Right forelimb (tissue), 1 donor: ENCODE measurements around the gene DIPK1A.
"Not testable (repeated sequence)": the region's sequence is repeated elsewhere in the genome, so short reads cannot be mapped to it uniquely, and the experiment has no call there.

ENCODE experiments used
- DNase-seq: peaks from one replicate; pipeline ENCODE4 v3.0.0-alpha.2; 2018

DIPK1A gene

DNA sequence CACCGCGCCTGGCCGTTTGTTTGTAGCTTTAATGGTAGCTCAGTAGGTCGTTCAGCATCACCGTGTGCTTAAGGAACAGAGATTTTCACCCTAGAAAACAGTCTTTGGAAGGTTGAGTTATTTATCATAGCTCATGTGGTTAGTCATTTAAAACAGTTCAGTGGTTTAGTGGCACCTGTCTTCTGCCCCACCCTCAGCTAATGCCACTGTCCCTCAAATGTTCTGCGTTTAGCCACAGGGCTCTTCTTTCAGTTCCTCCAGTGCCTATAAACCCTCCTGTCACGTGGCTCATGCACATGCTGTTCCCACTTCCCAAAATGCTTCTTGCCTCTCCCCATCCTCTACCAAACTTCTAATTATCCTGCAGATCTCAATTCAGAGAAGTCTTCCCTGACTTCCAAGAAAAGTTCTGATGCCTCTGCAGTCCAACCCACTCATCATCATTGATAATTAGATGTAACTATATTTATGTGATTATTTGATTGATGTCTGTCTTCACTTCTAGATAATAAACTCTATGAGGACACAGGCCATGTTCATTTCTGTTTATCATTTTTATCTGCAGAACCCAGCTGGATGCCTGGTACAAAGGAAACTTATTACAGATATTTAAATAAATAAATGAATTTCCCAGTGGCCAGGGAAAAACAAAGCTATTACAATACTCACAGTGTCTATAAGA is 14.4 kb upstream of the DIPK1A start:
- no peak for DNase-seq

DNA sequence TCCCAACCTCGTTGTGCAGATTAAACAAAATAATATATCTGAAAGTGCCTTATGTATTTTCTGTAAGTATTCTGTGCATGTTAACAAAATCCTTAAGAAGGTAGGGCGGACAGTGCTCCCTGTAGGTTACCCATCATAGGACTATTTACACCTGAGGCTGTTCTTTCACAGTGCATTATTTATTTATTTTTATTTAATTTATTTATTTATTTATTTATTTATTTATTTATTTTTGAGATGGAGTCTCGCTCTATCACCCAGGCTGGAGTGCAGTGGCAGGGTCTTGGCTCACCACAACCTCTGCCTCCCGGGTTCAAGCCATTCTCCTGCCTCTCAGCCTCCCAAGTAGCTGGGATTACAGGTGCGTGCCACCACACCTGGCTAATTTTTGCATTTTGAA is 12.8 kb upstream of the DIPK1A start:
- not testable (repeated sequence) for DNase-seq

DNA sequence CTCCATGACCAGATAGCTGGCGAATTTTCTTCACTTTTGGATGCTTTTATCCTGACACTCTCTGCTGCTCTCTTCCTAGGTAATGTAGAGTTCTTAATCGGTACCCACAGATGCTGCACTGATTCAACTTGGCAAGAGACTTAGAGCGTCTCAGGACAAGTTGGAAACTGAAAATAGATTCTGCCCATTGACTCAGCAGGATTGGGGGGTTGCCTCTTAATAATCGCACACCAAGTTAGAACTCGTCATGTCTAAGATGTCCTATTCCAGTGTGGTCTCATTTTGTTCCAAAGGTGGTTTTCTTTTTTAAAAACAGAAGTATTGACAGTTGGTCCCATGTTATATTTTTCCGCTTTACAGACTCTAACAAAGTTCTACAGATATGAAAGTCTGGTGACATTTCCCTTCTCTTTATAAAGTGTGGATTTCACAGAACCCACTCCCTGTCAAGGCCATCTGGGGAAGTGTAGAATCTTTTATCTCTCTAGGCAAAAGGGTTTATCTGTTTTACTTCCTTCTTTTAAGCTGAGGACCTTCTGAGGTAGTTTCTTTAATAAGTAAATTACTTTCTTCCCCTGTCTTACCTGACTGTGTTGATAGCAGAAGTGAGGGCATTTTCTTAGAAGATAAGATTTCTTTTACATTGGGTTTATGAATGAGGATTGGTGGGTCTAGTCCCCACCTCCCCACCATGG is 12.1 kb upstream of the DIPK1A start:
- DNase-seq, result no peak

DNA sequence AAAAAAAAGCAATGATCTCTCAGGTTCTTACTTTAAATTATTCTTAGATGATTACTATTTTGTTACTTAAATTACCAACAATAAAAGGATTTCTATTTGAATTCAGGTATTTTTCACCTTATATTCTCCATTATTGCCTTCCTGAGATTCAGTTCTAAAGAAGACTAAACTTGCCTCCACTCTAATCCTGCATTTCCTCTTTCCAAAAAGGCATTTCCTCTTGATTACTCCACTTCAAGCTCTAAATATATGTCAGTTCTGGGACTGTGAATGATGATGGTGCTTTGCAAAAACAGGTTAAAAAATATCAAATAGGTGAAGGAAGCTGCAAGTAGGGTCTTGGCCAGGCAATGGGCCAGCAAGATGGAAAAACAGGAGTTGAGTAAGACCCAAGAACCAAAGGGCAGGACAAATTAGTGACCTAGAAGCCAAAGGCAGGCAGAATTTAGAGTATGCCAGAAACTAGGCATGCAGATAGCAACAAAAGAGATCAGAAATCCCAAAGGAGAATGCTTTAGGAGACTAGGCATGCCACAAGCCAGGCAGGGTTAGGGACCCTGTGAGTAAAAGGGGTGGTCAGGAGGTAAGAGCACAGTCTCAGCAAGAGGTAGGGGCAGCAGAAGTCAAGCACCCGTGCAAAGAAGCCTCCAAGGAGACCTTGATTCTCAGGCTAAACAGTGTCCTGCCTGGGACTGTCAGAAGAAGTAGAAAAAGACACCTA is 11.3 kb upstream of the DIPK1A start:
- no peak for DNase-seq

DNA sequence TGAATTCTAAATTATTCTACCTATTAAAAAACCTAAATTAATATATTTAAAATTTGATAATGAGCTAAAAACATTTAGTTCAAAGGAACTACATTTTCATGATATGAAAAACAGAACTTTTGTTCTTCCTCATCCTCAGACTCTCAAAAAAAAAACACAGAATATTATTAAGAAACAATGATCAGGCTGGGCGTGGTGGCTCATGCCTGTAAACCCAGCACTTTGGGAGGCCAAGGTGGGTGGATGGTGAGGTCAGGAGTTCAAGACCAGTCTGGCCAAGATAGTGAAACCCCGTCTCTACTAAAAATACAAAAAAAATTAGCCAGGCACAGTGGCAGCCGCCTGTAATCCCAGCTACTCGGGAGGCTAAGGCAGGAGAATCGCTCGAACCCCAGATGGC is 10.7 kb upstream of the DIPK1A start:
- DNase-seq, result not testable (repeated sequence)

DNA sequence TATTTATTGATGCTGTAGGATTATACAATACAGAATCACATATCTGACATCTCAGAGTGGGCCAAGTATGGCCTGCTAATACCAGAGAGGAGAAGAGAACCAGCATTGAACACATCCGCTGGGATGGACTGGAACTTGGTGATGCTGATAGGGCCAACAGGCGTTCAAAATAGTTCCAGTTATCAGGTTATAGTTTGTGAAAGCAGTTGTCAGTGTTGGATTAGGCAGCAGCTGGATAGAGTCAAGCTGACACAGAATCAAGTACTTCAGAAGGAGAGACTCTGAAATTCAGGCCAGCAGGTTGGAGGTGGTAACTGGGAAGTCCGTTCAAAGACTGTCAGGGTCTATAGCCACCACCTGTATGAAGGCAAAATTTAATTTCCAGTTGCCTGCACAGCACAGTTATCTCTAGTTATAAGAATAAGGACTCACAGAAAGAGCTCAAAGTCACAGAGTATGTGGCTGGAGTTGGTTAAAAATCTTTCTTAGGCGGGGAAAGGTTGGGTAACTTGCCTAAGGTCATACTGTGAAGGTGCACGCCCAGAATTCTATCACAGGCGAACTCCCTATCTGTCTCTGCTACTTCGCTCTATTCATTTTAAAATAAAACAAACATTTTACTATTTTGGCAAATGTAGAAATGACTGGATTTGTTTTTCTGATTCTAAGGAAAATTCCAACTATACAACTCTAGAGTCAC is 9.9 kb upstream of the DIPK1A start:
- no peak for DNase-seq

DNA sequence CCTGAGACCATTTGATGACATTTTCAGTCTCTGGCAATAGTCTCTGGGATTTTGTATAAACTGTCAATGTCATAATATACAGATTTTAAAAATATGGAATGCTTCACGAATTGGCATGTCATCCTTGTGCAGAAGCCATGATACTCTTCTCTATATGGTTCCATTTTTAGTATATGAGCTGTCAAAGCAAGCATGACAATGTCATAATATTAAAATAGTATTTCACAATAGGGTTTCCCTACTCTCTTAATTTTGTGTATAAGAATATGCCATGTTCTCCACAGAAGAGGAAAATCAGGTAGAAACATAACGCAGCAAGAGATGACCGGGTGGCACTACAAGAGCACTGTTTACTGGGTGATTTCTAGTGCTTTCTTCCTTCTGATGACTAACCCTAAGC is 8.3 kb upstream of the DIPK1A start:
- DNase-seq, result no peak

DNA sequence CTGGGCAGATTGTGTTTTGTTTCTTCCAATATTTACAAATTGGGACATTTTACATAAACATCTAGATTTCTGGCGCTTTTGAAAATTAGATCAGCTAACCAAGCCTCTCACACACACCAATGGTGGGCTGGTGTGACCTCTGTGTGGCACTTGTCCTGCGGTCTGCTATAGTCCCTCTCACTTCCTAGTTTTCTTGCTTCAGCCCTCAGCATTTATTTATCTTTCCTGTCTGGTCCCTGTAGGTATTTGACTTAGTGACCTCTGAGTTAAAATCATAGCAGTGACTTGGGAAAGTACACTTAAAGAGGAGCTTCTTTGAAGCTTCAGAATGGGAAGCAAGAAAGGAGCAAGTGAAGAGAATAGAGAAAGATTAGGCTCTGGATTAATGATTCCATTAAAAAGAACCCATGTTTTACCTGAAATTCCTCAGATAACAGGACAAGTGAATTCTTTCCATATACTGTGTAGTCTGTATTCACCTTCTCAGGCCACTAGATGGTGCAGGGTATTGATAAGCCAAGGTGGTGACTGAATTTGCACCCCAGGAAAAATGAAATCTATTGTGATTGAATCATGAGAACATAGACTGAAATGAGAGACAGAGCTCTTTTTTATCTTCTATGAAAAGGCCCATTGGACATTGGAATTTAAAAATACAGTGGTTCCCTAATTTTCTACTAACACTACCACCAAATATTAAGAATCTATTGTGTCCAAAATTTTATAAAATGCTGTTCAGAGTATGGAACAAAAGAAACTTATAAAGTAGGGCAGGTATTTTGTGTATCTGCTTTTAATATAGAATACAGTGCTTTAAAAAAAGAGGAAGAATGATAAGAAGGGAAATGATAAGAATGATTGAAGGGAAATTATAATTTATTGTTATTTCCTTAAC is 7.1 kb upstream of the DIPK1A start:
- no peak for DNase-seq

DNA sequence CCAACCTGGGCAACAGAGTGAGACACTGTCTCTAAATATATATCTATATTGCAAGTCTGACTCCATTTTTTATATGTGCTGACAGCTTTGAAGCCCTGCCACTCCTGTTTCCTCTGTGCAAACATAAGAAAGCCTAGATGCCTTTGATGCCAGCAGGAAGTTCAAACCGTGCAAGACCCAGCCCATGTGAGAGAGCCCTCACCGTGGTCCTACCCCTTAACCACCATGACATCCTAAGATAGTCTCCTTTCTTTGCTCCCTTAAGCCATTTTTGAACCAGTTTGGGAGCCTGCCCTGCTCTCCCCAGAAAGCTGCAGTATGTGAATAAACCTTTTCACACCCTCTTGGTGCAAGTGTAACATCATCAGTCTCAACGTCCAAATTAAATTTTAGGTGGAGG is 3.7 kb upstream of the DIPK1A start:
- no peak for DNase-seq

DNA sequence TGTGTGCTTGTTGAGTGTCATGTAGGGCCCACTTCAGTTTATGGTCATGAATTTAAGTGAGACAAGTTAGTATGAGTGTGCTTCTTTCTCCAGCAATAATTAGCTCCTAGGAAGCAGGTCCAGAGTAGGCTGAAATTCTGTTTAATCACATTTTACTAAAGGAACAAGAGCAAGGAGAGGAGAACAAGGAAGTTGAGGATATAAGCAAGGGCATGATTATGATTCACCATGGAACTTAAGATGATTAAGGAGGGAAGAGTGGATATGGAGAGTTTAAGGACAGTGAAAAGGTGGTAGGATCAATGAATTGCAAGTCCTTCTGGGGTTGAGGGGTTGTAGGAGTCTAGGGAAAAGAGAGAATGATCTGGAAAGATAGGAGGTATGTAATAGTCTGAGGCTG is 3.1 kb upstream of the DIPK1A start:
- DNase-seq, result no peak

DNA sequence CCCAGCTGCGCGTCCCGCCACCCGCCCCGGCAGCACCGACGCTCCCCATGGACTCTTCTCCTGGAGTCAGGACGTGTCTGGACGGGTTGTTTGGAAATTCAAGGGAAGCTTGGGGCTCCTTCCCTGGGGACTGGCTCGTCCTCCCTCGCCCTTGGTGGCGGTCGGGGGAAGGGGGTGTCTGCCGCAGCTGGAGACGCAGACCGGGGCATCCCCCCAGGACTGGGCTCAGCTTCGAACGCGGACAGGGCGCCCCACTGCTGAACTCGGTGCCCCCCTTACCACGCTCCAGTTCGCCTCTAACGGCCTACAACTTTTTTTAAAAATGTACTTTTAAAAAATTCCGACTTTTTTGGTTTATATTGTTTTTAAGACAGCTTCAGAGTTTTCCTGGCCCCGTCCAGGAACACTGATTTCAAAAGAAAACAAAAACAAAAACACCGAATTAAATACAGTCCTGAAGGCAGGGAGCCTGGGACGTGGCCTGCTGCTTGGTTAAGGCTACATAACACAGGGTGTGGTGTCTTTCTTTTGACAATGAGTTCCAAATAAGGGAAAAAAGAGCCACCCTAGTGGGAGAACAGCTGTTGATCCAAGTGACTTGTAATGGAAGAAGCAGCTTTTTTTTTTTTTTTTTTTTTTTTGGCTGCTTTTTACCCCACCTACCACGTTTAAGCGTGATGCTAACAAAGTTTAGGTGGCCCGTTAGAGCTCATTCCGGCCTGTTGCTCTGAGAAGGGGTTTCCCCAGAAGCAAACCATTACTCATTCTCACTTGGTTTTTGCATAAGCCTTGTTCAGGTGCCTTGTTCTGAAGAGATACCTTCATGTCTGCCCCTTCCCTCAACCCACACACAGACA is 862 bp upstream of the DIPK1A start:
- peak; percentile 58 for DNase-seq

DNA sequence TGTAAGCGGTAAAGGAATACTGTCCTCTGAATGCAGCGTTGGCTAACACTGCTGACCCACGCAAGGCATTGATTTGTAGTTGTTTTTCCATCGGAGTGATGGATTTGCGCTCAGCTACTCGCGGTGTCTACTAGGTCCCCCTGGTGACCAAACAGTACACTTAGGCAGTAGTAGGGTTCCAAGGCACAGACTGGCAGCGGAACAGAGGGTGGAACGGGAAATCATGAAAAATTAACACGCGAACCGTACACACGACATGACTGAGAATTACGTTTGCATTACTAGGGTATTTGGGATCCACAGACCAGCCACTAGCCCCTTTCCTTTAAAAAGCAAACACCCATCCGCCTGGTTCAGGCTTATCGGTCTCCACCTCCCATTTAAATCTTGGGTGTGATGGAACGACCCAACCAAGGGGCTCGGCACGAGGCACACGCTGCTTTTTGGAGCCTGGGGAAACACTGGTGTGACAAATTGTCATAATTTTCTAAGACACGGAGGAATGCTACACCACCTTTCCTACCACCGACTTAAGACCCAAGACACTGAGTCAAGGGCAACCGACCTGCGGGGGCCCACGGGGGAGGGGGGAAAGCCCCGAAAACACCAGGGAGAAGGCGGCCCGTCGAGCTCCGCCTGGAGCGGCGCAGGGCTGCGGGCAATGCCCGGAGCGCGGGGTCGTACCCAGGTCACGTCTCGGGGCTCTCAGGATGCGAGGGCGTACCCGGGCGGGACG is 699 bp downstream of the DIPK1A start:
- DNase-seq, result peak; percentile 76

DNA sequence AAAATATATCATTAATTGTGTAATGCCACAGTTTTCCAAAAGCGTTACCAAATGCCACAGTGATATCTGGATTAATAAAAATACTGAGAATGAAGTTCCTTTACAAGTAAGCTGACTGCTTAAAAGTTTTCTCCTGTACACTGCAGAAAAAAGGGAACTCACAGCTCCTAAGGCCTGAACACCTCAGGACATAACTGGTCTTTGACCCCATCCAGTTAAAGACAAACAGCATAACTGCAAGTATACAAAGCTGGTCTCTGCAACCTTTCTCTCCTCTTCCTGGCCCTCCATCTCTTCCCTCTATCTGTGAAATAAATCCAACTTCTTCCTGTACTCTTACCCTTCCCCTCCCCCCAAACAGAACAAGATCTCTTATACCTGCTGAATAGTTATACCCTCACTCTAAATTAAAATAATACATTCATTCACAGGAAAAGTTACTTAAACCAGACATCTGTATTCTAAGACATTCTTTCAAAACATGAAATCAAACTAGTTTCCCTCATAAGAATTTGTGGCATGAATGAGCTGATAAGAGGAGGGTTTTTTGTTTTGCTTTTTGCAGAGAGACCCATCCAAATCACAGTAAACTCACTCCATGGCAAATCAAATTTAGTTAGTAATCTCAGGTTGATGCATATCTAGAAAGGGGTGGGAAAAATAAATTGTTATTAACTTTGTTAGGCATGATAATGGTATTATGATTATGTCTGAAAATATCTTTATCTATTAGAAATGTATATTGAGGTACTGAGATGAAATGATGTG is 2.9 kb downstream of the DIPK1A start:
- no peak for DNase-seq

DNA sequence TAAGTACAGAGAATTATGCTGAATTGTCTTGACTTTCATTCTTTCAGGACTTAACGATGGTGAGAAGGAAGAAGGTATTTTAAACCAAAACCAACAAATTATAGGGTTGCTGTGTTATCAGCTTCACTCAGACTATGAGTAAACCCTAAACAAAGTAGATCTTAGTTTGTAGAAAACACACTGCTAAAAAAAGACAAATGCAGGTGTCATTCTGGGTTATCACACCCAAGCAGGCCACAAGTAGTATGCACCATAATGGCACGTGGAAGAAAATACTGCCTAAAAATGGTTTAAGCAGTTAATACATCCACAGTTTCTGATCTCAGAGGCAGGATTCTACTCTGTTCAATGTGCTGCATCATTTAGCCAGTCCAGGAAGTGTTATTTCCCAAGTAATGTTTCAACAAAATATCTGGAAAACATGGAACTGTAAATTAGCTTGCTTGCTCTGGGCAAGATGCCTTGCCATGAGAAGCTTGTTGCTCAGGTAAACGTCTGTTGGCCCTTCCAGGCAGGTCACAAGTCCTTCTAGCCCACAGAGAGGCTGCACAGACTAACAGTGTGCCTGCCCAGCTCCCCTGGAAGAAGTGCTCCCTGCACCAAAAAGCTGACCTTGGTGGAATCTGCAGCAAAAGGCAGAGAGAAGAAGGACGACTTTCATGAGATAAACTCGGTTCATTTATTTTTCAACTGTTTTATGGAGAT is 4.1 kb downstream of the DIPK1A start:
- no peak for DNase-seq

DNA sequence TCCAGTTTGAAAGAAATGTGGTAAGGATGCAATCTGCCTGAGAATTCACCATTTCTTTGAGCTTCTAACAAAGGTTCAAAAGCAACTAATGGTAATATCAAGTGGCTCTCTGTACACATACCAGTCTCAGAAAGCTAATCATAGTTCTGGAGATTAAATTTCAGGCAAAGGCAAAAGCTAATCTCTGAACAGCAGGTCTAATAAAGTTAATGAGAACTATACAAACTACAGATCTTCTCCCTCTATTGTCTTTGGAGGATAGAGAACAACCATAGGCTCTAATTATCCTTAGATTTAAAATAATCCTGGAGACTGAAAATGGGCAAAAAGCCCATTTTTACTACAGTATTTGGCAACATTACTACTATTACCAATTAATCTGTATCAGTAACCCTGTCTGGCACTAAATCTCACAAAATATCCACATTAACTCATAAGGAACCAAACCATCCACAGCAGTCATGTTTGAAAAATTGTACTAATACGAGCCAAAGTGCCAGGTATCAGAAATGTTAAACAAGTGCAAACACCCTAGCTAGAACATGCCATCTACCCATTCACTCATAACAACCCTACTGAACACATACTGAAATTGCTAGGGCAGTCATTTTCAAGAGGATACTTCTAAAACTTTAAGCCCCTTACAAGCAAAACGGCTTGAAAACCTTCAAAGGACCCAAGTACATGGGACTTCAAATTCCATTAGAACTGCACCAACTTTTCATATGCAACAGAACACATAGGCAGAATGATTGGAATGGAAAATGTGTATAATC is 4.8 kb downstream of the DIPK1A start:
- no peak for DNase-seq

DNA sequence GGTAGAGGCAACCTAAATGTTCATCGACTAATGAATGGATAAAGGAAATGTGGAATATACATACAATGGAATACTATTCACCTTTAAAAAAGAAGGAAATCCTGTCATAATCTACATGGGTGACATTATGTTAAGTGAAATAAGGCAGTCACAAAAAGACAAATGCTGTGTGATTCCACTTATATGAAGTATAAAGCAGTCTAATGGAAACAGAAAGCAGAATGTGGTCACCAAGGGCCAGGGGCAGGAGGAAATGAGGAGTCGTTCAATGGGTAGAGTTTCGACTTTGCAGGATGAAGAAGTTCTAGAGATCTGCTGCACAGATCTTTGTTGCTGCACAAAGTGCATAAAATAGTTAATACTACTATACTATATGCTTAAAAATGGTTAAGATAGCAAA is 7.8 kb downstream of the DIPK1A start:
- DNase-seq, result no peak

DNA sequence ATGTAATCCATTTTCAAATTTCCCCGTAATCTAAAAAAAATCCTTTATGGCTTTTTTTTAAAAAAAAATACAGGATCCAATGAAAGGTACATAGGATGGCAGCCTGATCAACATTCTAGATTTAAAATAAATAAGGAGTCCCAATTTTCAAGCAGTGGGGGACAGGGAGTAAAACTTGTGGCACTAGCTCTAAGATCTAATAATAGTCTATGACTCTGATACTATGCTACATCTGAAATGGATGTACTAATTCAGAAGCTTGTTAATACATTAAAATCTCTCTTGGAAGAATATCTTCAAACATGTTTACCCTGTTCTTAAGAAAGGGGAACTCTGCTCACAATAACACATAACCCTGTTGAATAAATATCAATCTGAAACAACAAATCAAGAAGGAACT is 8.5 kb downstream of the DIPK1A start:
- DNase-seq, result no peak

DNA sequence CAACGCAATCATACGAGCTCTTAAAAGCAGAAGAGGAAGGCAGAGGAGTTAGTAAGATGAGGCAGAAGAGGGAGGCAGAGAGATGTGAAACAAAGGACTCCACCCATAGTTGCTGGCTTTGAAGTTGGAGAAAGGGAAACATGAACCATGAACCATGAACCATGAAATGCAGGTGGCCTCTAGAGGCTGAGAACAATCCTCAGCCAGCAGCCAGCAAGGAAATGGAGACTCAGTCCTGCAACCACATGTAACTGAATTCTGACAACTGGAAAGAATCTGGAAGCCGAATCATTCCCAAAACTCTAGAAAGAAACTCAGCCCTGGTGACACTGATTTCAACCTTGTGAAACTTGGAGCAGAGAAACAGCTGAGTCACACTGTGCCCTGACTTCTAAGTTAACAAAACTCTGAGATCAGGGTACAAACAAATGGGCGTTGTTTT is 10.1 kb downstream of the DIPK1A start:
- no peak for DNase-seq
